GM10266 (cell line): ENCODE results near the gene ARHGAP24.

Experiments
- DNase-seq: peaks from one replicate; pipeline ENCODE4 v3.0.0; 2012; ENCODE audit errors: extremely low spot score
- TF ChIP-seq, protein P1 (sequence below): IDR thresholded peaks from 2 replicates; pipeline ENCODE4 v1.5.1; 2012; ENCODE audit warnings: mild to moderate bottlenecking, low read depth; ENCODE audit not compliant: control insufficient read depth, insufficient read depth; ENCODE audit errors: missing control alignments

The ARHGAP24 gene

DNA sequence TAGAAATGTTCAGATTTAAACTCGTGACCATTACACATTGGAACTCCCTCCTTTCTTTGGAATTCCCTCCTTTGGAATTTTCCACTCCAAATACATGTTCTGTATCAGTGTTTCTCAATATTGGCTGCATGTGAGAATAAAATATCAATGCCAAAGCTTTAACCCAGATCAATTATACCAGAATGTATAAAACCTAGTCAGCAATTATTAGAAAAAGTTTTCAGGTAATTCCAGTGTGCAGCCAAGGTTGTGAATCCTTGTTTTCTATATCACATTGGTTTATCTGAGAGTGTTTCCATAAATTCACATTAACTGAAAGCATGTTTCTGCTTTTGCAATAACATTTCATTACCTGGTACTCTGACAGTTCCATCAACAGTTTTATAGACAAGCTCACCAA, 490.6 kb downstream of the ARHGAP24 start:
- TF ChIP-seq, protein P1, sequence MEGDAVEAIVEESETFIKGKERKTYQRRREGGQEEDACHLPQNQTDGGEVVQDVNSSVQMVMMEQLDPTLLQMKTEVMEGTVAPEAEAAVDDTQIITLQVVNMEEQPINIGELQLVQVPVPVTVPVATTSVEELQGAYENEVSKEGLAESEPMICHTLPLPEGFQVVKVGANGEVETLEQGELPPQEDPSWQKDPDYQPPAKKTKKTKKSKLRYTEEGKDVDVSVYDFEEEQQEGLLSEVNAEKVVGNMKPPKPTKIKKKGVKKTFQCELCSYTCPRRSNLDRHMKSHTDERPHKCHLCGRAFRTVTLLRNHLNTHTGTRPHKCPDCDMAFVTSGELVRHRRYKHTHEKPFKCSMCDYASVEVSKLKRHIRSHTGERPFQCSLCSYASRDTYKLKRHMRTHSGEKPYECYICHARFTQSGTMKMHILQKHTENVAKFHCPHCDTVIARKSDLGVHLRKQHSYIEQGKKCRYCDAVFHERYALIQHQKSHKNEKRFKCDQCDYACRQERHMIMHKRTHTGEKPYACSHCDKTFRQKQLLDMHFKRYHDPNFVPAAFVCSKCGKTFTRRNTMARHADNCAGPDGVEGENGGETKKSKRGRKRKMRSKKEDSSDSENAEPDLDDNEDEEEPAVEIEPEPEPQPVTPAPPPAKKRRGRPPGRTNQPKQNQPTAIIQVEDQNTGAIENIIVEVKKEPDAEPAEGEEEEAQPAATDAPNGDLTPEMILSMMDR, result no peak
- no peak for DNase-seq

DNA sequence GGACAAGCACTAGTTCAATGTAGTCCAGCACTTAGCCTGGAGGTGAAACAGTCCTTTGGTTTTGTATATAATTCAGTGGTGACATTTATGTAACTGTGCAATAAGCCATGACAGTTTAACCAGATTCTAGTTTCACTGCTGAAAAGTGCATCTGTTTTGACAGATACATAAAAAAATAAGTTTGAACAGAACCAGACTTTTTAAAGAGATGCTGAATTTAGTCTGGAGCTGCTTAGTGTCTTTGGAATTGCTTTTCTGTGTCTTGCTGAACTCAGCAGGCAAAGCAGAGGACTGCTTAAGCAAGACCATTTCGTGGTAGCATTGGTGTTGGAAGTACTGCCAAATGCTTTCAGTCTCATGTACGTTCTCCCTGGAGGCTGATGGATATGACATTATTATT, 491.4 kb downstream of the ARHGAP24 start:
- DNase-seq, result no peak
- TF ChIP-seq, protein P1, result no peak

DNA sequence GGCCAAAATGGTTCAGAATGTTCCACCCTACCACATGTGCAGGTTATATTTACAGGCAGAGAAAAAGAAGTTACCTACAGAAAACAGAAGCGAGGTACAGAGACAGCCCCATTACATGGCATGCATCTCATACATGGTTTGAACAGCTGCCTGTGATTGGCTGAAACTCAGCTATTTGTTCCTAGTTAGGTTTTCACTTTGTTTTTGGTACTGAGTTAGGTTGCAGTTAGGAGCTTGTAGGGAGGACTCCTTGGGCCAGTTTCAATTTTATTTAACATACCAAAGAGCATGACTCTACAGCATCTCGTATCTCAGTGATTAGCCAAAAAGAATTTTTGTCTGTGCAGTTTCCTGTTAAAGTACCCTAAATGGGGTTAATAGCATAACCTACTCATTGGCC, 492.9 kb downstream of the ARHGAP24 start:
- DNase-seq, result no peak
- TF ChIP-seq, protein P1, result no peak

DNA sequence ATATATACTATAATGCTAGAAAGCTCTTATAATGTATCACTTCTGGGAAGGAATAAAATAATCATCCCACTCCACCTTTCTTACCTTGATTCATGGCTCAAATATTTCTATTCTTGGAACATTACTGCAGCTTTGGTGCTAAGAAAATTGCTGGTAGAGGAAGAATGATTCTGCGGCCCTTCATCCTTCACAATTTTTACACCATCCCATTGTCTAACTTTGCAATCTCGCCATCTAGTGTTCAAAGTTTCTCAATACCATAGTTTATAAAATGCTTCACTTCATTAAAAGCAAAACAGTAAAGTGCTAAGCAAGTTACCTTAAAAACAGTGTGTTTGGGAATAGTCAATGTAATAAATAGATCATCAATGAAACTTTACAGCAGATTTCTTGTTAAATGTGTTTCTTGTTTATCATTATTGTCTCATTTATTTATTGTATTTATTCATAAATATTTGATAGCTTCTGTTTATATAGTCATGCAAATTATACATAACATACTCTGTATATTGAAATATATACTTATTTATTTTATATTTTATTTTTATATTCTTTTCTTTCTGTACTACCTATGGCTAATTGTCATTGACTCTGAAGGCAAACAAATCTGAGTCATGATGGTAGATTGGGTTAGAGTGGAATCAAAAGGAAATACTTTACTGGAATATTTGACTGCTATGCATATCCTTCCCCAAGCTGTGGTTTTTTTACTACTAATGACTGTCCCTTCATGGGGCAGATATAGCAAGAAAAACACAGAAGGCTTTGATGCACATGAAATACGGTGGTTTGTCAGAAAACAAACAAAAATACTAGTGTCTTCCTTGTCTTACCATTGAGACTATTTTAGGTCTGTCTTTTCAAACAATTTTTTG, 494.2 kb downstream of the ARHGAP24 start:
- peak; percentile 18 for DNase-seq
- TF ChIP-seq, protein P1, result peak; percentile 44

DNA sequence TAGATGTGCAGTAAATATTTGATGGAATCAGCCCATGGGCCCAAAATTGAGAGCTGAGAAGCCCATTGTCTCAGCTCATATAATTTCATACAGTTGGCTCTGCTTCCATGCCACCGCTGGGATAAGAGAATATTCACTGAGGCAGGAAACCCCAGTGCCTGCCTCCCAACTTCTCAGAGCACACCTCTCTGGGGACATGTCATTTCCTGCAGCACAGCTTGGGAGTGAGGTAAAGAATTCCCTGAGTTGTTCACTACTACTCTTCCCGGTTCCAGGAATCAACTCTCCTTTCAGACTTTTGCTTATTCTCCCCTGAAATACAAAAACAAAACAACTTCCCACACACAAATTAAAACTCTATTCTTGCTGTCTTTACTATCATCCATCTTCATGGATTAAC, 495.6 kb downstream of the ARHGAP24 start:
- TF ChIP-seq, protein P1, result no peak
- DNase-seq, result no peak

DNA sequence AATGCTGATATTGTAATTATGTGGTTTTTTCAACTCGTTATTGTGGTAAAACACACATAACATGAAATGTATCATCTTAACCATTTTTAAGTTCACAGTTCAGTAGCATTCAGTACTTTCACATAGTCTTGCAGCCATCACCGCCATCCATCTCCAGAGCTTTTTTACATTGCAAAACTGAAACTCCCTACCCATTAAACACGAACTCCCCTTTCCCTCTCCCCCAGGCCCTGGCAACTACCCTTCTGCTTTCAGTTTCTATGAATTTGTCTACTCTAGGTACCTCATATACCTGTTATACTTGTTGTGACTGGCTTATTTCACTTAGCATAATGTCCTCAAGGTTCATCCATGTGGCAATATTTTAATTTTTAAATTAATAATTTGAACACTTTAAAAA, 504.3 kb downstream of the ARHGAP24 start:
- no peak for DNase-seq
- TF ChIP-seq, protein P1, result no peak

DNA sequence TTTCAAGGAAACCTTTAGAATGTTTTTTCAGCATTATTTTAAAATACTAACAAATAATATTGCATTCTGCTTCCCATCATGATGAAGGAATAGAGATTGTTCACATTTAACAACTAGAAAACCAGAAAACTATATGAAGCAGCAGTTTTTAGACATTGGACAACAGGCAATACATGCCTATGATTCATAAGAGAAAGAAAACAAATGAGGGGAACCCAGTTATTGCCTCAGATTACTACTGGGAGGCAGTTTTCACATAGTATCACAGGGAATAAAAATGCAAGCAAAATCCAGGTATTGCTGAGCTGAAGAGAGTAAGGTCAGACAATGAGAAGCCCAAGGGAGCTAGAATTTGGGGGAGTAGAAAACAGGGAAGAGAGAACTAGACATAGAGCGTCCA, 511.3 kb downstream of the ARHGAP24 start:
- no peak for DNase-seq
- TF ChIP-seq, protein P1, result no peak
